NB4 (cell line): ENCODE results near the gene SENP1.

Experiments used
- MAX ChIP-seq: IDR thresholded peaks from 2 replicates; pipeline ENCODE4 v1.6.1; 2011; ENCODE audit warnings: low read depth, low read length
- MYC ChIP-seq: IDR thresholded peaks from 2 replicates; pipeline ENCODE4 v1.6.1; 2011; ENCODE audit warnings: low read depth, low read length
- POLR2A ChIP-seq: IDR thresholded peaks from 2 replicates; pipeline ENCODE4 v1.6.1; 2011; ENCODE audit warnings: mild to moderate bottlenecking; ENCODE audit not compliant: insufficient read length; ENCODE audit errors: extremely low read depth
- TF ChIP-seq, protein P1 (sequence below): IDR thresholded peaks from one replicate; pipeline ENCODE4 v1.5.1; 2012; ENCODE audit warnings: low read depth, low read length

GRCh38 chr12:47999816-48000215 is 106.1 kb downstream of the SENP1 start:
- TF ChIP-seq POLR2A (no peak), MYC (no peak), MAX (no peak)
- TF ChIP-seq, protein P1, sequence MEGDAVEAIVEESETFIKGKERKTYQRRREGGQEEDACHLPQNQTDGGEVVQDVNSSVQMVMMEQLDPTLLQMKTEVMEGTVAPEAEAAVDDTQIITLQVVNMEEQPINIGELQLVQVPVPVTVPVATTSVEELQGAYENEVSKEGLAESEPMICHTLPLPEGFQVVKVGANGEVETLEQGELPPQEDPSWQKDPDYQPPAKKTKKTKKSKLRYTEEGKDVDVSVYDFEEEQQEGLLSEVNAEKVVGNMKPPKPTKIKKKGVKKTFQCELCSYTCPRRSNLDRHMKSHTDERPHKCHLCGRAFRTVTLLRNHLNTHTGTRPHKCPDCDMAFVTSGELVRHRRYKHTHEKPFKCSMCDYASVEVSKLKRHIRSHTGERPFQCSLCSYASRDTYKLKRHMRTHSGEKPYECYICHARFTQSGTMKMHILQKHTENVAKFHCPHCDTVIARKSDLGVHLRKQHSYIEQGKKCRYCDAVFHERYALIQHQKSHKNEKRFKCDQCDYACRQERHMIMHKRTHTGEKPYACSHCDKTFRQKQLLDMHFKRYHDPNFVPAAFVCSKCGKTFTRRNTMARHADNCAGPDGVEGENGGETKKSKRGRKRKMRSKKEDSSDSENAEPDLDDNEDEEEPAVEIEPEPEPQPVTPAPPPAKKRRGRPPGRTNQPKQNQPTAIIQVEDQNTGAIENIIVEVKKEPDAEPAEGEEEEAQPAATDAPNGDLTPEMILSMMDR = no peak
